ENCODE measurements around the gene DEFB115.

DNA sequence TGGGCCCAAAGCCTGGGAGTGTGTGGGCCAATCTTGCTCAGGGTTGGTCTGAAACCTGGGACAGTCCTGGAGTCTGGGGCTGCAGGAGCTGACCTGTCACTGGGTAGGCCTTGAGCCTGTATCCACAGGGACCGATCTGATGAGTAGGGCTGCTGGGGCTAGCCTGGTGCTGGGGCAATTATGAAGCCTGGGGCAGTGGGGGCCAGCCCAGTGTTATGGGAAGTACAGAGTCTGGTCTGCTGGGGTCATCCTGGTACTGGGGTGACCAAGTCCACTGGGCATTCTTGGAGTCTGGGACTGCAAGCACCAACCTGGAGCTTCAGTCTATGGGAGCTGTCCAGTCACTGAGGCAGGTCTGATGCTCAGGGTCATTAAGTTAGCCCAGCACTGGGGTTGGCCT lies 20.7 kb downstream of the DEFB115 start:
- no peak for TF ChIP-seq CTCF (IDR thresholded peaks at IDR 0.05; ENCODE audit: borderline replicate concordance, extremely low read depth, low read length, poor library complexity, severe bottlenecking)
- TF ChIP-seq EZH2 (IDR thresholded peaks at IDR 0.05; ENCODE audit: borderline replicate concordance, low read depth, low read length, severe bottlenecking) = no peak

Data from DND-41 (cell line).